GM15510 (cell line): ENCODE results near the gene ABLIM3.

Source experiments
- POLR2A ChIP-seq: IDR thresholded peaks from 3 replicates; pipeline ENCODE4 v1.6.1; 2011; ENCODE audit warnings: borderline replicate concordance; ENCODE audit not compliant: insufficient read length; ENCODE audit errors: extremely low read depth

Gene ABLIM3

GRCh38 chr5:149141224-149141956 is at the start of gene ABLIM3:
TSS of gene ABLIM3 (plus strand) at chr5:149141493. CDS start at chr5:149142096, 603 bp downstream.
- TF ChIP-seq POLR2A, result no peak

DNA sequence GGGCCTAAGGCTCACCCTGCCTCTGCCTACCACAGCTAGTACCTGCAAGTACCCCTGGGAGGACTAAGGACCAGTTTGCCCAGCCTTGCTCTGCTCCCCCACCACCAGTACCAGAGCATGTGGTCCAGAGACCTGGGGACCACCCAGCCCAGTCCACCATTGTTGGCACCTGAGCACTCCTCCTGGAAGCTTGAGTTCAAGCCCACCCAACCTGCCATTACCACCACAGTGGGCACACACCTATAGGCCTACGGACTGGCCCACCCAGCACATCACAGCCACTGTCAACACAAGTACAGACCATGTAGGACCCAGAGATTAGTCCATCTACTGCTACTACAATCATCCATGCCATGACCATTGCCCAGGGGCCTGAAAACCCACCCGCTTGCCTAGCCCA is 47.7 kb upstream of the ABLIM3 start:
- no peak for TF ChIP-seq POLR2A

- TF ChIP-seq POLR2A, result no peak
Measured at GRCh38 chr5:149094996-149095395, 46.3 kb upstream of the ABLIM3 start.

- TF ChIP-seq POLR2A, result no peak
Measured at GRCh38 chr5:149099920-149100319, 41.4 kb upstream of the ABLIM3 start.

- TF ChIP-seq POLR2A, result no peak
Measured at GRCh38 chr5:149100331-149100730, 41.0 kb upstream of the ABLIM3 start.

DNA sequence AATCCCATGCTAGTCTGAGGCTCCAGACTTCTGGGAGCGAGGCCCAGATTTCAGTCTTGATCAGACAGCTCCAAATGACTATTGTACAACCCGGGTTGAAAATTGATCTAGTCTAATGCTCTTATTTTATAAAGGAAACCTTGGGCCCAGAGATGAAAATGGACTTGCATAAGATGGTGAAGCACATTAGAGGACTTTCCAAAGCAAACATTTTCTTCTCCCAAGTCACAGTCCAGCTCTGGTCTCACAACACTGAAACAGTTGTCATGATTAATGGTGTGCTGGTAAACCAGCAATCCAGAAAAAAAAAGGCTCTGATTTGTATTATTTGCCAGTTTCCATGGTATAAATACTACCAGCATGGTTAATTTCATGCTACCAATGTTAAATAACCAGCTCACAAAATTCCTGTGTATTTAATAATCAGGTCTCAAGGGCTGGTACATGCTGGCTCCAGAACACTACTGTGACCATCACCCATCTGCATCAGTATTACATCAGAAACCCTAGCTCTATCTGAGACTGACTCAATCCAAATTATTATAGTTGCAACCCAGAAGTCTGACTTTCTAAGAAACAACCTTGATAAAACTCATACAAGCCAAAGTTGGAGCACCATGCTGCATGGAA is 32.5 kb upstream of the ABLIM3 start:
- no peak for TF ChIP-seq POLR2A

GRCh38 chr5:149110406-149110805 is 30.9 kb upstream of the ABLIM3 start:
- TF ChIP-seq POLR2A, result no peak

DNA sequence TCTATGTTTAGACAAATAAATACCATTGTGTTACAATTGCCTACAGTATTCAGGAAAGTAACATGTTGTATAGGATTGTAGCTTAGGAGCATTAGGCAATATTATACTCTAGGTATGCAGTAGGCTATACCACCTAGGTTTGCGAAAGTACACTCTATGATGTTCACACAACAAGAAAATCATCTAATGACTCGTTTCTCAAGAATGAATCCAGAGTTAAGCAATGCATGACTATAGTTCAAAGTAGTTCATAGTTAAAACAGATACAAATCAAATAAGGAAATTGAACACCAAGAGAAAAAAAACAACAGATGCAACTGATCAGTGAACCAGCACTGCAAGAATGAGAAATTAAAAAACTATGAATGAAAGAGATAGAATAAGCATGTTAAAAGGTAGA is 27.6 kb upstream of the ABLIM3 start:
- TF ChIP-seq POLR2A, result no peak

GRCh38 chr5:149114403-149115312 is 26.6 kb upstream of the ABLIM3 start:
- no peak for TF ChIP-seq POLR2A

DNA sequence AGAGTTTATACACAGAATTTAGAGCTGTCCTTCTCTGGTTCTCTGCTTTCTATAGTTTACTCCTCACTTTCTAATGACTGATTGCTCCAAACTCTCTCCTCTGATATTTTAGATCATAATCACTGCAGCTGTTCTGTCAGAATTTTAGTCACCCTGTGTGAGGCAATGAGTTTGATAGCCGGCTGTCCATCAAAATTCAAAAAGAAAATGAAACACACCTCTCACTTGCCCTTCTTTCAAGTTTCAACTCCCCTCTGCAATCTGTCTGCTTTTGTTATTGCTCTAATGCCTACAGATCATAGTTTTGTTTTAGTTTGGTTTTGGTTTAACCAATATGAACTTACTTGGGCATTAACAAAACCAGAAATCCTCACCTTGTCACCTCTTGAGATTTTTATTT is 23.3 kb upstream of the ABLIM3 start:
- no peak for TF ChIP-seq POLR2A

GRCh38 chr5:149118463-149118862 is 22.8 kb upstream of the ABLIM3 start:
- TF ChIP-seq POLR2A, result no peak

DNA sequence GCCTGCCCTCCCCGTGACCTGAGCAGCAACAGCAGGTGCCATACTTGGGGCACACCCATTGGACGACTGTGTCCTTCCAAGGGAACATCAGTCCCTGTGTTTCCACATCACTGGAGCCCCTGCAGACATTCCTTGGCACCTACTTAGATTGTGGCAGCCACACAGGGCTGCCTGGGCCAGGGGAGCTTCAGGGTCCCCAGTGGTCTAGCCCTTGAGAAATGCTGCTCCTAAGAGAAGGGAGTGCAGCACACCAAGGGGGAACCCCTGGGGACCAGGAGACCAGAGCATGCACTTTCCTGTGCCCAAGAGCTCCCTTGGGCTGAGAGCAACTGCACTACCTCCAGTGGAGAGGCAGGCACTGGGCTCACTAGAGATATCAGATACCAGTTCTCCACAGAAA is 20.1 kb upstream of the ABLIM3 start:
- no peak for TF ChIP-seq POLR2A

DNA sequence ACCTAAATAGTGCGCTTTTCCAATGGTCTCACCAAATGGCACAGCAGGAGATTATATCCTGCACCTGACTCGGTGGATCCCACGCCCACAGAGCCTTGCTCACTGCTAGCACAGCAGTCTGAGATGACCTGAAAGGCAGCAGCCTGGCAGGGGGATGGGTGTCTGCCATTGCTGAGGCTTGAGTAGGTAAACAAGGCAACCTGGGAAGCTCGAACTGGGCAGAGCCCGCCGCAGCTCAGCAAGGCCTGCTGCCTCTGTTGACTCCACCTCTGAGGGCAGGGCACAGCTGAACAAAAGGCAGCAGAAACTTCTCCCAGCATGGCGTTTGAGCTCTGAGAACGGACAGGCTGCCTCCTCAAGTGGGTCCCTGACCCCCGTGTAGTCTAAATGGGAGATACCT is 18.1 kb upstream of the ABLIM3 start:
- no peak for TF ChIP-seq POLR2A

GRCh38 chr5:149125386-149125891 is 15.9 kb upstream of the ABLIM3 start:
- no peak for TF ChIP-seq POLR2A

DNA sequence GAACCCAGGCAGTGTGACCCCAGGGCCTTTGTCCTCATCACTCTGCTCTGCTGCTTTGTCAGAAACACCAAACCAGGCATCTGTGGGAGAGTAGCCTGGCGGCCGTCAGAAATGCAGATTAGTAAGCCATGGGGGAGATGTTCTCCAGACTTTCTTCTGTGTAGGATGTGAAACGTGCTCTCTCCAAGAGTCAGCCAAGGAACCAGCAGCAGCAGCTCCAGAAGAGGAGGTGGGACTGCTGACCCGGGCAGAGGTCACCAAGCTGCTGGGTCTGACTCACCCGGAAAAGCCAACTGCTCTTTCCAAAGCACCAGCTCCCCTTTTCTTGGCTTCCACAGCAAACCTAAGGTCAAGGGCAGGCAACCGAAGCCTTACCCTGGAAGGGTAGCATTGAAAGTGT is 14.4 kb upstream of the ABLIM3 start:
- TF ChIP-seq POLR2A, result no peak
